SK-N-SH (cell line): ENCODE results near the gene PCDHGA4. TPM values are rescaled to one million over a fixed set of nuclear protein-coding genes. Genes with fewer than 3 reads are reported as not detected.
A peak's percentile ranks its signal among the peaks of the same experiment; 100 is the strongest.

Experiments used
- CTCF ChIA-PET: fragments of 300-600, 350-600 bp; formaldehyde crosslinking; extraction: SDS; loops from one replicate; lab custom pipeline; 2021; lab: Yijun Ruan, JAX
- POLR2A ChIA-PET: fragments of 350-600 bp; sonication (Branson Sonifier 250); formaldehyde crosslinking; extraction: SDS; loops from one replicate; lab custom pipeline; 2020; ENCODE audit warnings: antibody characterized with exemption, inconsistent platforms; lab: Yijun Ruan, JAX
- DNase-seq: peaks from one replicate; pipeline ENCODE4 v3.0.0; 2012
- H2AFZ ChIP-seq: fragments of 200-600 bp; sonication (generic); 2 replicates; pipeline ENCODE4 v1.8.1; 2016; ENCODE audit warnings: antibody characterized with exemption, mild to moderate bottlenecking, low read depth
- H3F3A ChIP-seq: fragments of 200-600 bp; sonication (generic); replicated peaks from 2 replicates; pipeline ENCODE3; 2016; ENCODE audit warnings: antibody characterized with exemption, mild to moderate bottlenecking; ENCODE audit not compliant: insufficient read depth
- H3K27ac ChIP-seq, 2 experiments: fragments of 200-500 bp in 1 of 2; fragments of 200-600 bp in 1 of 2; sonication (Bioruptor generic) in 1 of 2; sonication (generic), shearing (Covaris generic) in 1 of 2; 2 replicates each; pipeline versions ENCODE4 v1.5.1 to v1.6.1; 2014 to 2016; ENCODE audit warnings: low read depth in 2 of 2, inconsistent platforms in 1 of 2, low read length in 1 of 2, mild to moderate bottlenecking in 1 of 2, mixed read lengths in 1 of 2
- H3K27me3 ChIP-seq: fragments of 200-600 bp; sonication (generic), shearing (Covaris generic); 2 replicates; pipeline ENCODE4 v1.6.1; 2016; ENCODE audit warnings: mixed run types; ENCODE audit not compliant: insufficient read depth
- H3K36me3 ChIP-seq, 2 experiments: fragments of 200-500 bp in 1 of 2; fragments of 200-600 bp in 1 of 2; sonication (Bioruptor generic) in 1 of 2; sonication (generic) in 1 of 2; replicated peaks in 1 of 2; 2 replicates each; pipeline versions ENCODE3 to v1.5.1; 2014 to 2016; ENCODE audit warnings: low read length in 1 of 2, mild to moderate bottlenecking in 1 of 2; ENCODE audit not compliant: insufficient read depth in 2 of 2, control insufficient read depth in 1 of 2
- H3K4me1 ChIP-seq, 2 experiments: fragments of 200-500 bp in 1 of 2; fragments of 200-600 bp in 1 of 2; sonication (Bioruptor generic) in 1 of 2; sonication (generic), shearing (Covaris generic) in 1 of 2; 2 replicates each; pipeline versions ENCODE4 v1.5.1 to v1.6.1; 2014 to 2016; ENCODE audit warnings: low read depth in 1 of 2, low read length in 1 of 2, mixed run types in 1 of 2; ENCODE audit not compliant: insufficient read depth in 2 of 2, control insufficient read depth in 1 of 2
- H3K4me2 ChIP-seq: fragments of 200-600 bp; sonication (generic), shearing (Covaris generic); 2 replicates; pipeline ENCODE4 v1.6.1; 2017; ENCODE audit warnings: mixed run types
- H3K4me3 ChIP-seq, 2 experiments: fragments of 200-500 bp in 1 of 2; fragments of 200-600 bp in 1 of 2; sonication (Bioruptor generic) in 1 of 2; sonication (generic), shearing (Covaris generic) in 1 of 2; 2 replicates each; pipeline versions ENCODE4 v1.5.1 to v1.8.1; 2014 to 2016; ENCODE audit warnings: low read depth in 2 of 2, inconsistent platforms in 1 of 2, low read length in 1 of 2, mild to moderate bottlenecking in 1 of 2, mixed read lengths in 1 of 2, moderate library complexity in 1 of 2
- H3K79me2 ChIP-seq: fragments of 200-600 bp; sonication (generic); 2 replicates; pipeline ENCODE4 v1.8.1; 2017; ENCODE audit warnings: mild to moderate bottlenecking; ENCODE audit not compliant: insufficient read depth
- H3K9ac ChIP-seq: fragments of 200-600 bp; sonication (generic); 2 replicates; pipeline ENCODE4 v1.6.1; 2017; ENCODE audit warnings: mixed run types
- H3K9me2 ChIP-seq: fragments of 200-600 bp; sonication (generic); 2 replicates; pipeline ENCODE4 v1.6.1; 2017; ENCODE audit warnings: mixed run types
- H3K9me3 ChIP-seq: fragments of 200-600 bp; sonication (generic); 2 replicates; pipeline ENCODE4 v1.6.1; 2017; ENCODE audit warnings: mixed run types, mild to moderate bottlenecking, moderate library complexity
- H4K20me1 ChIP-seq: fragments of 200-600 bp; sonication (generic); 2 replicates; pipeline ENCODE4 v1.6.1; 2017; ENCODE audit warnings: mild to moderate bottlenecking, mixed run types; ENCODE audit not compliant: insufficient read depth
- CTCF ChIP-seq: fragments of 200-600 bp; sonication (generic); IDR thresholded peaks from 2 replicates; pipeline ENCODE4 v1.6.1; 2017; ENCODE audit warnings: antibody characterized with exemption, mild to moderate bottlenecking, moderate library complexity
- ELF1 ChIP-seq: IDR thresholded peaks from 2 replicates; pipeline ENCODE4 v1.4.0; 2012
- NFIC ChIP-seq: IDR thresholded peaks from 2 replicates; pipeline ENCODE4 v1.4.0; 2012; ENCODE audit warnings: borderline replicate concordance
- POLR2AphosphoS5 ChIP-seq: IDR thresholded peaks from 2 replicates; pipeline ENCODE4 v1.6.1; 2012; ENCODE audit warnings: low read depth, low read length
- RAD21 ChIP-seq: IDR thresholded peaks from 2 replicates; pipeline ENCODE4 v1.6.1; 2012; ENCODE audit warnings: mild to moderate bottlenecking, low read length
- RCOR1 ChIP-seq: fragments of 150-350 bp; IDR thresholded peaks from 2 replicates; pipeline ENCODE4 v1.6.1; 2017; ENCODE audit warnings: antibody characterized with exemption, low read length
- REST ChIP-seq: IDR thresholded peaks from 2 replicates; pipeline ENCODE4 v1.6.1; 2012; ENCODE audit warnings: mild to moderate bottlenecking, low read depth, low read length, moderate library complexity
- RXRA ChIP-seq: IDR thresholded peaks from 2 replicates; pipeline ENCODE4 v1.4.0; 2012; ENCODE audit warnings: low read depth, mild to moderate bottlenecking, borderline replicate concordance
- WGBS: methylation state at CpG from one replicate; pipeline ENCODE4 v1.1.6; 2017; ENCODE audit warnings: low lambda C conversion rate; 5-methylcytosine and 5-hydroxymethylcytosine counted together
- polyA plus RNA-seq, 3 experiments: library from polyadenylated mRNA; depleted of rRNA; stranded (reverse); fragments of >200 nt; gene quantifications; 2 replicates each; pipeline ENCODE4 v1.2.3, GENCODE V29; 2012
- TF ChIP-seq, protein P1 (sequence below): IDR thresholded peaks from 2 replicates; pipeline ENCODE4 v1.4.0; 2012; ENCODE audit warnings: low read depth

Gene PCDHGA4
- polyA plus RNA-seq, 1 of the 3 experiments (the other 2 are of a cell fraction): 2.2 TPM

GRCh38 chr5:141356133-141356532 is 1.3 kb downstream of the PCDHGA4 start:
- Histone ChIP-seq H3K4me3 (no peak overlapping the region), H3K4me2 (no peak overlapping the region), H3K9me3 (no peaks in the 10 kb centered on the region), H3K27ac (no peak overlapping the region), H3K9ac (no peak overlapping the region), H3F3A (no peaks in the 10 kb centered on the region), H3K4me1 (no peaks in the 10 kb centered on the region), H3K27me3 (no peaks in the 10 kb centered on the region), H4K20me1 (no peaks in the 10 kb centered on the region), H3K79me2 (no peaks in the 10 kb centered on the region), H3K9me2 (no peaks in the 10 kb centered on the region), H2AFZ (no peak overlapping the region)
- no peak for DNase-seq
- POLR2A ChIA-PET: no interaction called here
- WGBS: 40% methylated on average over 5 of the region's 5 CpGs
- TF ChIP-seq CTCF (no peak), POLR2AphosphoS5 (no peak), RAD21 (no peak), RCOR1 (no peak), RXRA (no peak), ELF1 (no peak)
- TF ChIP-seq, protein P1, sequence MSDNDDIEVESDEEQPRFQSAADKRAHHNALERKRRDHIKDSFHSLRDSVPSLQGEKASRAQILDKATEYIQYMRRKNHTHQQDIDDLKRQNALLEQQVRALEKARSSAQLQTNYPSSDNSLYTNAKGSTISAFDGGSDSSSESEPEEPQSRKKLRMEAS: no peak
- TF ChIP-seq, all 33 proteins: peak for 0
- CTCF ChIA-PET: interaction anchor here (0.6 to 1.7 kb wide), 6 partner anchors 9 to 211 kb away, joined by 3 to 8 read pairs (median 4); no protein-coding TSS in a partner anchor
- H3K36me3 ChIP-seq: no peaks in the 10 kb centered on the region

DNA sequence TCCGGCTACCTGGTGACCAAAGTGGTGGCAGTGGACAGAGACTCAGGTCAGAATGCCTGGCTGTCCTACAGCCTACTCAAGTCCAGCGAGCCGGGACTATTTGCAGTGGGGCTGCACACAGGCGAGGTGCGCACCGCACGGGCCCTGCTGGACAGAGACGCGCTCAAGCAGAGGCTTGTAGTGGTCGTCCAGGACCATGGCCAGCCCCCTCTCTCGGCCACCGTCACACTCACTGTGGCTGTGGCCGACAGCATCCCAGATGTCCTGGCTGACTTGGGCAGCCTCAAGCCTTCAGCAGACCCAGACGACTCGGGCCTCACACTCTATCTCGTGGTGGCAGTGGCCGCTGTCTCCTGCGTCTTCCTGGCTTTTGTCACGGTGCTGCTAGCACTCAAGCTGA is 2.1 kb downstream of the PCDHGA4 start:
- Histone ChIP-seq H3K4me2 (no peak overlapping the region), H3K4me3 (no peak overlapping the region), H3K4me1 (no peaks in the 10 kb centered on the region), H3K9me2 (no peaks in the 10 kb centered on the region), H3K9me3 (no peaks in the 10 kb centered on the region; the same call in 1 of the 2 replicates), H3K27ac (no peak overlapping the region), H3F3A (no peaks in the 10 kb centered on the region), H3K9ac (no peak overlapping the region), H3K27me3 (no peaks in the 10 kb centered on the region), H4K20me1 (no peaks in the 10 kb centered on the region), H3K79me2 (no peaks in the 10 kb centered on the region), H2AFZ (no peak overlapping the region), H3K36me3 (no peaks in the 10 kb centered on the region)
- POLR2A ChIA-PET: no interaction called here
- 61% methylated on average over 16 of the region's 19 CpGs for WGBS
- TF ChIP-seq REST (peak; percentile 43; the same call in 1 of the 2 replicates), NFIC (no peak)
- DNase-seq: no peak
- CTCF ChIA-PET: no interaction called here
